Activated gamma-delta T cell treated with anti-CD3 and anti-CD28 coated beads, Interleukin-2, amount 50 U/mL, for 16 hours (primary cell): Measurements from ENCODE around the gene FSTL1.

Experiments used
- DNase-seq: peaks from one replicate; pipeline ENCODE4 v3.0.0-alpha.2; 2020; ENCODE audit warnings: low read depth

Gene FSTL1

GRCh38 chr3:120440001-120440703 is 10.6 kb downstream of the FSTL1 start:
- DNase-seq, result no peak

- DNase-seq, result no peak
Observed at GRCh38 chr3:120438665-120439370, 12.0 kb downstream of the FSTL1 start.

DNA sequence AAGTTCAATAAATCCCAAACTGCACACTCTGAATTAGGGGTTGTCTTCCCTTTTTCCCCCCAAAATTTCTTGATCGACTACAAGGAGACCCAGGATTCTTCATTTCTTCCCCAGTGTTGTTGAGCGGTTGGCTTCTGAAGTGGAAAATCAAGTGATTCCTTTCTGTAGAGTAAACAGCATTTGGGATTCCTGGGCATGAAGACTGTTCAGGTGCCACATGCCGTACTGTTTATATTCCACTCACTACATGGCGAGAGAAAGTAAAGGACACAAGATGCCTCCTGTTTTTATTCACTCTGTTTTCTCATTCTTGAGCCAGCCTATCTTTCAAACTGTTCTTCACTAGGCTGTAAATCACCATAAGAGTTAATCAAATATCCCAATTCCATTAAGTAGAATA is 12.6 kb downstream of the FSTL1 start:
- DNase-seq, result no peak

GRCh38 chr3:120437559-120437958 is 13.2 kb downstream of the FSTL1 start:
- DNase-seq, result no peak

GRCh38 chr3:120436523-120437050 is 14.2 kb downstream of the FSTL1 start:
- DNase-seq, result no peak

- no peak for DNase-seq
Observed at GRCh38 chr3:120435621-120436020, 15.2 kb downstream of the FSTL1 start.

DNA sequence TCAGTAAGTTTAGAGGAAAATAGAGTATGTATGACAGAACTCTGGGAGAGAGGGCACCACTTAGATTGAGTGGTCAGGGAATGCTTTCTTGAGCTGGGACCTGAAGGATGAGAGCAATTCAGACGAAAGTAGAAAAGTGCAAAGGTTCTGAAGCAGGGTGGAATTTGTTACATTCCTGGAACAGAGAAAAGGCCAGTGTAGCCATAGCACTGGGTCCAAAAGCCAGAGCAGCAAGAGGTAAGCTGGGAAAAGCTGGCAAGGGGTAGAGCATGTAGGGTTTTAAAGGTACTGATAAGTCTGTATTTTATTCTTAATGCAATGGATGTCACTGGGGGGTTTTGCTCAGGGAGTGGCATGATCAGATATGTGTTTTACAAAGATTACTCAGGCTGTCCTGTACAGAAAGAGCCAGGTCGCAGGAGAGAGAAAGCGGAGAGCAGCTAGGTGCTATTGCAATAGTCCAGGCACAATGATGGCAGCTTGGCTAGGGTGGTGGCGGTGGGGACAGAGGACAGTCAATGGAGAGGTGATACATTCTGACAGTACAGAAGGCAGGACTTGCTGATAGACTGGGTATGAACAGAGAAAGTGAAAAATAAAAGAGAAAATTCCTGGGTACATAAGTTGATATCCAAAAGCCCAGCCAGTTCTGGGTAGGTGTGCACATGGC is 17.0 kb downstream of the FSTL1 start:
- no peak for DNase-seq

GRCh38 chr3:120432150-120432860 is 18.5 kb downstream of the FSTL1 start:
- no peak for DNase-seq

- no peak for DNase-seq
Observed at GRCh38 chr3:120429921-120430361, 20.9 kb downstream of the FSTL1 start.

GRCh38 chr3:120428924-120429323 is 21.9 kb downstream of the FSTL1 start:
- DNase-seq, result no peak

- DNase-seq, result no peak
Observed at GRCh38 chr3:120427201-120427600, 23.6 kb downstream of the FSTL1 start.

DNA sequence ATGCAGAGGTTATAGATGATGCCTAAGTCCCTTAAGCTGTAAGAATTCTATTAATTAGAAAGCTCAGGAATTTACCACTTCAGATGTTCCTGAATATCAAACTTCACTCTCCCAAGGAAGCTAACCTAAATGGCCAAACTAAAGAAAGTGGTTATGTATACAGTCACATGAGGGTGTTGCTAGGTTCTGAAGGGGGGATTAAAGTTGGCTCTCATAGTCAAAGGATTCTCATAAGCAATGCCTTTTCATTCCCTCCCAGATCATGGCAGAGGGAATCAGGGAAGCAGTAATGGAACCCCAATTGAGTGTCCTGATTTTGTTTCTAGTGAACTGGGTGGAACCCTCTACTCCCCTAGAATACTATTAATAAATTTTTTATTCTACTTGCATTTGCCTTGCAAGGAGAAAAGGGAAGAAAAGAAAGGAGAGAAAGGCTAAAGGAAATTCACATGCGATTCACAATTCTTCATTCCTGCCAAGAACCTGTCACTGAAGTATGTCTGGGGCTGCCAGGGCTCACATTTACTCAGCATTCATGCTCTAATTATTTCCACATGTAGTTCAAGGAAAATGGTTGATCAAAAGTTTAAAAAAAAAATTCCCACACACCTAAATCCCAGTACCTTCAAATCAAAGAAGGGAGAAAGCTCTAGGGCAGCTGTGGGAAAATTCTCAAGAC is 25.1 kb downstream of the FSTL1 start:
- DNase-seq, result no peak

- DNase-seq, result no peak
Observed at GRCh38 chr3:120424976-120425570, 25.7 kb downstream of the FSTL1 start.

DNA sequence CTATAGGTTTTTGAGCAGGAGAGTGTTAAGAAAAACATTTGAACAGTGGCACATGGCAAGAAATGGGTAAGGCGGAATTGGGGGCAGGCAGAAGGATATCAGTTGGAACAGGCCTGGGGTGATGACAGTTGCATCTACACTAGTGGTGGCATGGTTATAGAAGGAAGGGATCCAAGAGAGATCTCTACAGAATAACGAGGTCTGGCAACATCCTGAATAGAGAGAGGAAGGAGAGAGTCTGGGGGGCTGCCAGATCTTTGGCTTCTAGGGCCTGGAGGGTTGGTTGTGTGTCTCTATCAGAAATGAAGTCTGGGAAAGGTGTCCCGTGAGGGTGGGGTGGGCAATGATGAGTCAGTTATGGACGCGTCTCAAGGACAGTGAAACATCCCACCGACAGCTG is 26.3 kb downstream of the FSTL1 start:
- no peak for DNase-seq

DNA sequence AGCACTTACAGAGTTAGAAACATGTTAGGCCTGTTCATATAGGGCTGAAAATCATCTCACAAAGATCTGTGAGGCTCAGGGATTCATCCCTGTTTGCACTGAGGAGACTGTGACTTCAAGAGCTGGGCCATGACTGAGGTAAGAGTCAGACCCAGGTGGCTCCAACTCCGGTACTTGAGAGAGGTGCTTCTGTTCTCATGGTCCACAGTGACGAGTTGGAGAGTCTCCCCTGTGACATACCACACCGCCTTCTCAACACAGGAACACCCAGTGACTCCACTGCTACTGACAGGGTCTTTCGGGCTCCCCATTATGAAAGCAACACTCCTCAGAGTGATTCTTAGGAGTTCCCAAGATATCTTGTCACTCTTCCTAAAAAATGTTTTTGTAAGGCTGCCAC is 27.4 kb downstream of the FSTL1 start:
- DNase-seq, result no peak

DNA sequence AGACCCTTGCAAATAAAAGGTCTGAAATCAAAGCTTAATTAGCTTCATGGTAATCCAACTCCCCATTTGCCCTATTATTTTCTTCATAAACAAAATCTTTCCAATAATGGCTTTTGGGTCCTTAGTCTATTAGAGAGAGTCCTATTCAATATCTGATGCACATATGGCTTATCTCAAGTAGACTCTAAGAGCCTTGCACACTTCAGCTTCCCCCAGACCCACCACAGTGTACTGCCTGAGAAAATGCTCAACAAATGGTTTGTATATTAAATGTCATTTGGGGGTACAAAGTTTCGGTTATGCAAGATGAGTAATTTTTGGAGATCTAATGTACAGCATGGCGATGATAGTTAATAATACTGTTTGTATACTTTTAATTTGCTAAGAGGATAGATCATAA is 28.9 kb downstream of the FSTL1 start:
- DNase-seq, result no peak

DNA sequence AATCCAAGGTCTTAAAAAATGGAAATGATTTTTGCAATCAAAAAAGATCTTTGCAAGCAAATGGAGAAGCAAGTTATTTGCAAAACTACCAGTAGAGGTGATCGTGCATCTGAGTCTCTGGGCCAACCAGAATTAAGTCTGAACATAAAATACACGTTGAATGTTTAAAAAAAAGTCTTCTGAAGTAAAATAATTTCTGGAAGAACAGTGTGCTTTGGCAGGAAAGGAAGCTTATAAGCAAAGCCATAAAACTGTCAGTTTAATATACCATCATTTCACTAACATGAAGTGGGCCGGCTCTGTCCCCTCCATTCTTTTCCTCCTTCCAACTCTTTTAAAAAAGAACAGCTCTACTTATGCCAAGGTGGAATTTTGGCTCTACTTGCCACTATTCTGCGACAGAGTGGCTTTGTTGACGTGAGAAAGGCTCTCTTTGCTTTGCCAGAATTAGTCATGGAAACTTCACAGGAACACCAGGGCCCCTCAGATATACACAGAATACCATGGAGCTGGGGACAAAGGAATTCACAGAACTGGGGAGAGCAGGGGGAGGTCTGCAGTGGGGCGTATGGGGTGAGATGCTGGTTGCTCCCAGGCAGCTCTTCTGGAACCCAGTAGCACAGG is 29.8 kb downstream of the FSTL1 start:
- DNase-seq, result no peak

DNA sequence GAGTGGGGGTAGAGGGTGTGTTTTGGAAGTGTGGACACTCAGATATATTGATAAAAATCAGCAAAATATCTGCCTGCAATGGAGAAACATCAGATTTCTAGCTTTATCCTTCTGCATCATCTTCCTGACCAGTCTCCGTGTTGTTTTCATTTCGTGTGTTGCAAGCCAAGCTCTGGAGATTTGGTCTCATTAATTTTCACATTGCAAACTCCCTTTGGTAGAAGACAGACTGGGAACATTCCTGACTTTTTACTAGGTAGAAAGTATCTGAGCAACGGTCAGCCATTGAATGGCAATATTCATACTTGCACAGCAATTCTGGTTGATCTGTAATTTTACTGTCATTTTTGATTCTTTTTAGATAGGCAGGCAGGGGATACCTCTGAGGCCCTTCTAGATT is 30.4 kb downstream of the FSTL1 start:
- DNase-seq, result no peak

DNA sequence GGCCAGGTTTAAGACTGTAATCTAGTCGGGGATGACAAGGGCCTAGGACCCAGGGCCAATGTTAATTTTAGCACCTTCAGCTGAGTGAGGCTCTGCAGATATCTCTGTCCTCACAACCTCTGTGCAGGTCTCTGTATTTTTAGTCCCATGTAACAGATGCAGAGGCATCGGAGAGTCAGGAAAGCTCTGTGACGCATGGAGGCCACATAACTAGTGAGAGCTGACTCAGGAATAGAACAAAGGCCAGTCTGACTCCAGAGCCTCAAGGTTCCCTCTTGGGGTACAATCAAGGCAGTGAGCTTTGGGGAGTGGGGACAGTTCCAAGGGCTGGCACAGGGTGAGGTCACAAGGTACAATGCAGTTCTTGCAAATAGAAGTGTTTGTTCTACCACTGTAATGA is 31.0 kb downstream of the FSTL1 start:
- DNase-seq, result no peak

DNA sequence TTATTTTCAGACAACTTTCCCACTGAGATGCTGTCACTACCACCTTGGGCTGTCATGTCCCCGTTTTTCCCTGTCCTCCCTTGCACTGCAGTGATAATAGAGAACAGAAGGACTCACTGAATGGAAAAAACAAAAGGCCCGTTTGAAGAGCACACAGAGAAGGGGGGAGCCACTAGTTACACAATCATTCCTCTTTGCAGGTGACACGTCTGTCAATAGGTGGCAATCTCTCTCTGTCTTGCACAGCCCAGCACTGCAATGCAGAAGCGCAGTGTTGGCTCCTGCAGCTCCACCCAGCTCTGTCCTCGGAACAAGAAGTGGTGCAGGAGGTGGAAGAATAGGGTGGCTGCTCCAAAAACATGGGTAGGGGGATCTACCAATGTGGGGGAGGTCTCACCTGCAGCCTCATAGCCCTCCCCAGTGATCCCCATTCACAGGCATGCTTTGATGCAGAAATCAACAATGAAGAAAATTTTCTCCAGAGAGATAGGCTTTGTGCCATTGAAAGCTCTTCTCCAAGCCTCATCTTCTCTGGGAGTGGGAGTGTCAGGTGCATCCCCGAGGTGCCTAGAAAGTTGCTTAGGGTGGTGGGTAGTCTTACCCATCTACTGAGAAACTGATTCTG is 31.8 kb downstream of the FSTL1 start:
- DNase-seq, result no peak
